Measurements from ENCODE around the gene CPE. TPM values are rescaled to one million over a fixed set of nuclear protein-coding genes. Genes with fewer than 3 reads are reported as not detected.
"Not testable (repeated sequence)": the region's sequence is repeated elsewhere in the genome, so short reads cannot be mapped to it uniquely, and the experiment has no call there.

Gene CPE
- total and polyA plus RNA-seq, 12 donors: 16.9 to 57.6 (median 26.6) TPM

DNA sequence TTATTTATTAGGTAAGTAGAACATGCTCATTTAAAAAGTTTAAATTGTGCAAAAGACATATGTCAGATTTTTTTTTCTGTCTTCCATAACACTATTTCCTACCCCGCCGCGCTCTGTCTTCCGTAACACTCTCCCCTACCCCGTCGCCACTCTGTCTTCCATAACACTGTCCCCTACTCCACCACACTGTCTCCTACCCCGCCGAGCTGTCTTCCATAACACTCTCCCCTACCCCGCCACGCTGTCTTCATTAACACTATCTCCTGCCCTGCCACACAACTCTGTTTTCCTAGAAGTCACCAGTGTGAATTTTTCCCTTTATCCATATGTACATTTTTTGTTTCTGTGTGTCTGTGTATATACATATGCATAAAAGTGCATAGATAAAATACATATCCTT lies 47.0 kb upstream of the CPE start:
- intact Hi-C loops (cut with DNase I): no loop called here
- no peak for ATAC-seq
- 79 to 86% methylated on average over 10 of the region's 10 CpGs for WGBS, 2 donors
- H3K4me3 ChIP-seq: no peak overlapping the region
- H3K4me1 ChIP-seq: peaks cover 2 to 25% (median 12%) of the 10 kb centered on the region in 9 donors
- no peak overlapping the region for H3K27ac ChIP-seq
- no peaks in the 10 kb centered on the region for H3K27me3 ChIP-seq
- H3K9me3 ChIP-seq: no peaks in the 10 kb centered on the region
- TF ChIP-seq, protein P1, sequence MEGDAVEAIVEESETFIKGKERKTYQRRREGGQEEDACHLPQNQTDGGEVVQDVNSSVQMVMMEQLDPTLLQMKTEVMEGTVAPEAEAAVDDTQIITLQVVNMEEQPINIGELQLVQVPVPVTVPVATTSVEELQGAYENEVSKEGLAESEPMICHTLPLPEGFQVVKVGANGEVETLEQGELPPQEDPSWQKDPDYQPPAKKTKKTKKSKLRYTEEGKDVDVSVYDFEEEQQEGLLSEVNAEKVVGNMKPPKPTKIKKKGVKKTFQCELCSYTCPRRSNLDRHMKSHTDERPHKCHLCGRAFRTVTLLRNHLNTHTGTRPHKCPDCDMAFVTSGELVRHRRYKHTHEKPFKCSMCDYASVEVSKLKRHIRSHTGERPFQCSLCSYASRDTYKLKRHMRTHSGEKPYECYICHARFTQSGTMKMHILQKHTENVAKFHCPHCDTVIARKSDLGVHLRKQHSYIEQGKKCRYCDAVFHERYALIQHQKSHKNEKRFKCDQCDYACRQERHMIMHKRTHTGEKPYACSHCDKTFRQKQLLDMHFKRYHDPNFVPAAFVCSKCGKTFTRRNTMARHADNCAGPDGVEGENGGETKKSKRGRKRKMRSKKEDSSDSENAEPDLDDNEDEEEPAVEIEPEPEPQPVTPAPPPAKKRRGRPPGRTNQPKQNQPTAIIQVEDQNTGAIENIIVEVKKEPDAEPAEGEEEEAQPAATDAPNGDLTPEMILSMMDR (IDR thresholded peaks at IDR 0.05): no peak
- DNase-seq: no peak
- H3K36me3 ChIP-seq: peaks cover 0 to 32% (median 0%) of the 10 kb centered on the region in 9 donors

DNA sequence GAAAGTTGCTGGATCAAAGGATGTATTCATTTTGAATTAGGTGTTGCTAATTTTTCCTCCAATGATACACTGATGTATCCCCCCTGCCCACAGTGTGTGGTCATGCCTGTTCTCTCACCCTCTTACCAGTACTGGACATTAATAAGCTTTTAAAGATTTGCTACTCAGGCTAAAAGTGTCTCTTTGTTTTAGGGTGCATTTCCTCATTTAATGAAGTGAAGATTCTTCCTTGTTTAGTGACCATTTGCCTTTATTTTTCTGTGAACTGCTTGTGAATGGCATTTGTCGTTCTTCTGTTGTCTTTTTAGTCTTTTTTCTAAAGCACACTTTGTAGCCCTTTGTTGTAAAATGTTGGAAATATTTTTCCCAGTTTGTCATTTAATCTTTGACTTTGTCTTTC lies 46.3 kb upstream of the CPE start:
- no peaks in the 10 kb centered on the region for H3K27me3 ChIP-seq
- intact Hi-C loops (cut with DNase I): no loop called here
- peaks cover 2 to 25% (median 12%) of the 10 kb centered on the region in 9 donors for H3K4me1 ChIP-seq
- no peak overlapping the region for H3K4me3 ChIP-seq
- H3K9me3 ChIP-seq: no peaks in the 10 kb centered on the region
- no peak for DNase-seq
- peaks cover 0 to 38% (median 0%) of the 10 kb centered on the region in 9 donors for H3K36me3 ChIP-seq
- TF ChIP-seq, protein P1 (IDR thresholded peaks at IDR 0.05): no peak
- WGBS, 2 donors: 67 to 73% methylated on average over 1 of the region's 1 CpG
- H3K27ac ChIP-seq: no peak overlapping the region
- ATAC-seq: no peak

DNA sequence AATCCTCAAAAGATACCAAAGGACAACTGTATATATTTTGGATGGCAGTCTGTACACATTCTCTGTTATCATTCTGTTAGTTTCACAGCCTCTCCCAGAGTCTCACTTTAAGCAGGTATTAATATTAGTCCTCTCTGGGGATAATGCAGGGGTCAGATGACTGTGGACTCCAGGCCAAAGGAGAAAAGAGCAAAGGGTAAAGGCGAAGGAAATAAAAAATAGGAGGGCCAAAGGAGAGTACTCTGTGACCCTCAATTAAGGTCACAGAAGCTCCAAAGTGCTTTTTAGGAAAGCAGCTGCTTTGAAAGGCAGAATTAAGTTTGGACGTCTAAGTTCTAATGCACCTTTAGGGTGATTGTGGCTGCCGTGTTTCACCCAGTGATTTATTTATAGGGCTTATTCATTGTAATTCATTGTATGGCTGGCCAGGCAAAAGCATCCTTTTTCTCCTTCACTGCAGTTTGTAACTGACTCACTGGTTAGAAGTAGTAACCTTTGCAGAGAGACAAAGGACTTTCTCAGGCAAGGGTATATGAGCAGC lies 43.6 kb upstream of the CPE start:
- intact Hi-C loops (cut with DNase I): no loop called here
- Histone ChIP-seq H3K36me3 (peaks cover 0 to 65% (median 11%) of the 10 kb centered on the region in 9 donors), H3K4me1 (peaks cover 0 to 8% (median 0%) of the 10 kb centered on the region in 9 donors), H3K9me3 (no peaks in the 10 kb centered on the region), H3K4me3 (no peak overlapping the region), H3K27me3 (no peaks in the 10 kb centered on the region), H3K27ac (no peak overlapping the region)
- WGBS, 2 donors: 63 to 75% methylated on average over 3 of the region's 3 CpGs
- TF ChIP-seq, protein P1 (IDR thresholded peaks at IDR 0.05): no peak
- DNase-seq (no peak), ATAC-seq (no peak)

DNA sequence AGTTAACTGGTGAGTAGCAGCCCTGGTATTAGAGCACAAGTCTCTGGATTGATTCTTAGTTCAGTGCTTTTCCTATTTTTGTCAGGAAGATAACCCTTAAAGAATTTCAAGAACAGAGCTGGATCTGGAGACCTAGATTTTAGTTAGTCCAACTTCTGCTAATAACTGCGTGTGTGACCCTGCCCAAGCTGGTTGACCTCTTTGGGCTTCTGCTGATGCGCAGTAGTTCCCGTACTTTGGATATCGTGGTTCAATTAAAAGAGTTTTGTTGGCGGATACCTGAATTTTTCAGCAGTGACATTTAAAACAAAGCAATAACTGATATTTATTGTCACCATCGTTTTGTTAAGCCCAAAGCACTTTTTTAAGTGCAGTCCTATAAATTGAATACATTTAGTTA lies 42.1 kb upstream of the CPE start:
- Histone ChIP-seq H3K9me3 (no peaks in the 10 kb centered on the region), H3K4me1 (peaks cover 0 to 8% (median 0%) of the 10 kb centered on the region in 9 donors), H3K4me3 (no peak overlapping the region), H3K36me3 (peaks cover 0 to 77% (median 11%) of the 10 kb centered on the region in 9 donors), H3K27me3 (no peaks in the 10 kb centered on the region), H3K27ac (no peak overlapping the region)
- ATAC-seq (no peak), DNase-seq (no peak)
- intact Hi-C loops (cut with DNase I): no loop called here
- 92 to 93% methylated on average over 6 of the region's 6 CpGs for WGBS, 2 donors
- TF ChIP-seq, protein P1 (IDR thresholded peaks at IDR 0.05): no peak

DNA sequence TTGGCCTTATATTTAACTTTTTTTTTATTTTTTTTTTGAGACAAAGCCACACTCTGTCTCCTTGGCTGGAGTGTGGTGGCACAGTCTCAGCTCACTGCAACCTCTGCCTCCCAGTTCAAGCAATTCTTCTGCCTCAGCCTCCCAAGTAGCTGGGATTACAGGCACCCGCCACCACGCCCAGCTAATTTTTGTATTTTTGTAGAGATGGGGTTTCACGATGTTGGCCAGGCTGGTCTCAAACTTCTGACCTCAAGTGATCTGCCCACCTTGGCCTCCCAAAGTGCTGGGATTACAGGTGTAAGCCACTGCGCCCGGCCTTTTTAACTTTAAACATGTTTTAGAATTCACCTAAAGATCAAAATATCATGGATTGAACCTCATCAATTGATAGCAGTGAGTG lies 36.5 kb upstream of the CPE start:
- not testable (repeated sequence) for H3K27ac ChIP-seq, H3K9me3 ChIP-seq, H3K4me3 ChIP-seq, H3K27me3 ChIP-seq, ATAC-seq, H3K4me1 ChIP-seq, DNase-seq
- intact Hi-C loops (cut with DNase I): loop anchor here in 4 of 10 donors (2.0 to 10.0 kb wide), 3 partner anchors 208 to 214 kb away; no protein-coding TSS in a partner anchor
- peaks cover 0 to 61% (median 11%) of the 10 kb centered on the region in 9 donors for H3K36me3 ChIP-seq
- WGBS, 2 donors: 97 to 98% methylated on average over 5 of the region's 5 CpGs

Measured in heart right ventricle (tissue), 16 donors.